ENCODE data around the gene ORMDL3.

Gene ORMDL3

GRCh38 chr17:39939106-39939505 is 11.7 kb upstream of the ORMDL3 start:
- Histone ChIP-seq H2AFZ (ENCODE audit: low read depth, low read length) (no peak overlapping the region), H3K27ac (ENCODE audit: low read length) (no peak overlapping the region), H3K9me3 (ENCODE audit: insufficient read depth, low read length) (no peaks in the 10 kb centered on the region), H3K4me2 (ENCODE audit: low read length) (no peak overlapping the region), H3K4me3 (ENCODE audit: low read length) (no peak overlapping the region), H4K20me1 (ENCODE audit: insufficient read depth, low read length) (no peaks in the 10 kb centered on the region), H3K4me1 (ENCODE audit: low read length) (peaks cover 13% of the 10 kb centered on the region), H3K27me3 (ENCODE audit: low read depth, low read length) (no peaks in the 10 kb centered on the region), H3K9ac (ENCODE audit: low read length) (no peak overlapping the region), H3K36me3 (replicated peaks; ENCODE audit: low read depth, low read length) (no peaks in the 10 kb centered on the region), H3K79me2 (ENCODE audit: low read length) (no peaks in the 10 kb centered on the region)
- TF ChIP-seq, protein P1, sequence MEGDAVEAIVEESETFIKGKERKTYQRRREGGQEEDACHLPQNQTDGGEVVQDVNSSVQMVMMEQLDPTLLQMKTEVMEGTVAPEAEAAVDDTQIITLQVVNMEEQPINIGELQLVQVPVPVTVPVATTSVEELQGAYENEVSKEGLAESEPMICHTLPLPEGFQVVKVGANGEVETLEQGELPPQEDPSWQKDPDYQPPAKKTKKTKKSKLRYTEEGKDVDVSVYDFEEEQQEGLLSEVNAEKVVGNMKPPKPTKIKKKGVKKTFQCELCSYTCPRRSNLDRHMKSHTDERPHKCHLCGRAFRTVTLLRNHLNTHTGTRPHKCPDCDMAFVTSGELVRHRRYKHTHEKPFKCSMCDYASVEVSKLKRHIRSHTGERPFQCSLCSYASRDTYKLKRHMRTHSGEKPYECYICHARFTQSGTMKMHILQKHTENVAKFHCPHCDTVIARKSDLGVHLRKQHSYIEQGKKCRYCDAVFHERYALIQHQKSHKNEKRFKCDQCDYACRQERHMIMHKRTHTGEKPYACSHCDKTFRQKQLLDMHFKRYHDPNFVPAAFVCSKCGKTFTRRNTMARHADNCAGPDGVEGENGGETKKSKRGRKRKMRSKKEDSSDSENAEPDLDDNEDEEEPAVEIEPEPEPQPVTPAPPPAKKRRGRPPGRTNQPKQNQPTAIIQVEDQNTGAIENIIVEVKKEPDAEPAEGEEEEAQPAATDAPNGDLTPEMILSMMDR (IDR thresholded peaks at IDR 0.05; ENCODE audit: low read depth, low read length) = no peak
- no peak for TF ChIP-seq EZH2phosphoT487 (IDR thresholded peaks at IDR 0.05; ENCODE audit: low read depth)

- Histone ChIP-seq H3K79me2 (ENCODE audit: low read length) (no peaks in the 10 kb centered on the region), H3K27ac (ENCODE audit: low read length) (no peak overlapping the region), H3K36me3 (replicated peaks; ENCODE audit: low read depth, low read length) (no peaks in the 10 kb centered on the region), H2AFZ (ENCODE audit: low read depth, low read length) (no peak overlapping the region), H3K9me3 (ENCODE audit: insufficient read depth, low read length) (no peaks in the 10 kb centered on the region), H3K9ac (ENCODE audit: low read length) (no peak overlapping the region), H4K20me1 (ENCODE audit: insufficient read depth, low read length) (no peaks in the 10 kb centered on the region), H3K4me1 (ENCODE audit: low read length) (peaks cover 13% of the 10 kb centered on the region), H3K4me3 (ENCODE audit: low read length) (no peak overlapping the region), H3K4me2 (ENCODE audit: low read length) (no peak overlapping the region), H3K27me3 (ENCODE audit: low read depth, low read length) (no peaks in the 10 kb centered on the region)
- TF ChIP-seq, protein P1 (IDR thresholded peaks at IDR 0.05; ENCODE audit: low read depth, low read length) = no peak
- TF ChIP-seq EZH2phosphoT487 (IDR thresholded peaks at IDR 0.05; ENCODE audit: low read depth) = no peak
These were observed 10.9 kb upstream of the ORMDL3 start for GRCh38 chr17:39938140-39938869.

DNA sequence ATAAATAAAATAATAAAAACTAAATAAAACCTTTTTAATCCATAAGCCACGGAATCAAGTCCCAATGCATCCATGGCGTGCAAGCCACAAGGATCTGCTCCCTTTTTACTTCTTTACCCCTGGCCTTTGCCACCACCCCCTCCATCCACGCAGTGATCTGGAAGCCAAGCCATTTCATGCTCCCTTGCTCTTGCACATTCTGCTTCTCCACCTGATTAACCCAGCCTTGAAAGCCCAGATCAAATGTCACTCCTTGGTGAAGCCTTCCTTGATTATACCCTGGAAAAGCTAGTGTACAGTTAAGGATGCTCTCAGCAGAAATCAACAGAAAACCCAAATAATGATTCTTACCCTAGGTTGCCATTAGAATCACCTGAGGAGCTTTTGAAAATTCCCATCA is 10.0 kb upstream of the ORMDL3 start:
- Histone ChIP-seq H3K9ac (ENCODE audit: low read length) (no peak overlapping the region), H3K4me1 (ENCODE audit: low read length) (peaks cover 13% of the 10 kb centered on the region), H4K20me1 (ENCODE audit: insufficient read depth, low read length) (no peaks in the 10 kb centered on the region), H3K4me2 (ENCODE audit: low read length) (no peak overlapping the region), H2AFZ (ENCODE audit: low read depth, low read length) (no peak overlapping the region), H3K36me3 (replicated peaks; ENCODE audit: low read depth, low read length) (no peaks in the 10 kb centered on the region), H3K27ac (ENCODE audit: low read length) (no peak overlapping the region), H3K27me3 (ENCODE audit: low read depth, low read length) (no peaks in the 10 kb centered on the region), H3K9me3 (ENCODE audit: insufficient read depth, low read length) (no peaks in the 10 kb centered on the region), H3K4me3 (ENCODE audit: low read length) (no peak overlapping the region), H3K79me2 (ENCODE audit: low read length) (no peaks in the 10 kb centered on the region)
- TF ChIP-seq, protein P1 (IDR thresholded peaks at IDR 0.05; ENCODE audit: low read depth, low read length) = no peak
- TF ChIP-seq EZH2phosphoT487 (IDR thresholded peaks at IDR 0.05; ENCODE audit: low read depth) = no peak

GRCh38 chr17:39935909-39936308 is 8.5 kb upstream of the ORMDL3 start:
- no peaks in the 10 kb centered on the region for H3K27me3 ChIP-seq (ENCODE audit: low read depth, low read length)
- no peaks in the 10 kb centered on the region for H4K20me1 ChIP-seq (ENCODE audit: insufficient read depth, low read length)
- TF ChIP-seq, protein P1 (IDR thresholded peaks at IDR 0.05; ENCODE audit: low read depth, low read length) = no peak
- no peak for TF ChIP-seq EZH2phosphoT487 (IDR thresholded peaks at IDR 0.05; ENCODE audit: low read depth)
- H3K4me2 ChIP-seq (ENCODE audit: low read length) = no peak overlapping the region
- H3K4me1 ChIP-seq (ENCODE audit: low read length) = peaks cover 13% of the 10 kb centered on the region
- no peaks in the 10 kb centered on the region for H3K79me2 ChIP-seq (ENCODE audit: low read length)
- no peak overlapping the region for H2AFZ ChIP-seq (ENCODE audit: low read depth, low read length)
- no peak overlapping the region for H3K27ac ChIP-seq (ENCODE audit: low read length)
- H3K9ac ChIP-seq (ENCODE audit: low read length) = no peak overlapping the region
- no peak overlapping the region for H3K4me3 ChIP-seq (ENCODE audit: low read length)
- H3K9me3 ChIP-seq (ENCODE audit: insufficient read depth, low read length) = no peaks in the 10 kb centered on the region
- no peaks in the 10 kb centered on the region for H3K36me3 ChIP-seq (replicated peaks; ENCODE audit: low read depth, low read length)

Measured in OCI-LY3 (cell line).